GM23338 (cell line): Measurements from ENCODE around the gene CALML3. TPM values are rescaled to one million over a fixed set of nuclear protein-coding genes. Genes with fewer than 3 reads are reported as not detected.

Source experiments
- ATAC-seq: fragments of 200-7000 bp; cut with Tn5 transposase; 3 replicates; pipeline ENCODE4 v1.9.1; 2020
- DNase-seq: peaks from one replicate; pipeline ENCODE4 v3.0.0-alpha.2; 2015; ENCODE audit warnings: low spot score
- H2AFZ ChIP-seq: fragments of 200-600 bp; sonication (generic); 2 replicates; pipeline ENCODE4 v1.8.0; 2016; ENCODE audit warnings: antibody characterized with exemption, mild to moderate bottlenecking, moderate library complexity
- H3F3A ChIP-seq: fragments of 200-600 bp; sonication (generic); replicated peaks from 2 replicates; pipeline ENCODE4 v1.8.0; 2017; ENCODE audit warnings: antibody characterized with exemption, mixed run types, low read depth
- H3K27ac ChIP-seq: fragments of 200-600 bp; sonication (generic); 2 replicates; pipeline ENCODE4 v1.6.1; 2016; ENCODE audit warnings: low read depth
- H3K27me3 ChIP-seq: fragments of 200-600 bp; sonication (generic); 2 replicates; pipeline ENCODE4 v1.8.0; 2016; ENCODE audit warnings: mild to moderate bottlenecking, mixed run types, moderate library complexity; ENCODE audit not compliant: insufficient read depth
- H3K36me3 ChIP-seq: fragments of 200-600 bp; sonication (generic); 2 replicates; pipeline ENCODE4 v1.8.0; 2016; ENCODE audit warnings: mild to moderate bottlenecking; ENCODE audit not compliant: insufficient read depth
- H3K4me1 ChIP-seq: fragments of 200-600 bp; sonication (generic); 2 replicates; pipeline ENCODE4 v1.8.0; 2016; ENCODE audit warnings: mild to moderate bottlenecking, moderate library complexity; ENCODE audit not compliant: insufficient read depth
- H3K4me2 ChIP-seq: fragments of 200-600 bp; sonication (generic); 2 replicates; pipeline ENCODE4 v1.7.1; 2017; ENCODE audit warnings: mixed run types
- H3K4me3 ChIP-seq: fragments of 200-600 bp; sonication (generic); 2 replicates; pipeline ENCODE4 v1.6.1; 2016; ENCODE audit warnings: mixed run types
- H3K79me2 ChIP-seq: fragments of 200-600 bp; sonication (generic); replicated peaks from 2 replicates; pipeline ENCODE4 v1.8.0; 2017; ENCODE audit warnings: mild to moderate bottlenecking; ENCODE audit not compliant: insufficient read depth
- H3K9me2 ChIP-seq: fragments of 200-600 bp; sonication (generic); 2 replicates; pipeline ENCODE4 v1.8.0; 2017; ENCODE audit not compliant: insufficient read depth
- H4K20me1 ChIP-seq: fragments of 200-600 bp; sonication (generic); replicated peaks from 2 replicates; pipeline ENCODE4 v1.8.0; 2017; ENCODE audit warnings: mild to moderate bottlenecking; ENCODE audit not compliant: insufficient read depth
- H3K27ac Mint-ChIP-seq: 2 replicates; pipeline ENCODE4 v1.8.0; 2020; ENCODE audit warnings: inconsistent platforms, mild to moderate bottlenecking, moderate library complexity, mixed read lengths
- H3K27me3 Mint-ChIP-seq: 3 replicates; pipeline ENCODE4 v1.8.0; 2022; ENCODE audit warnings: low read depth, mild to moderate bottlenecking, moderate library complexity, mixed read lengths, inconsistent platforms; ENCODE audit not compliant: insufficient read depth, poor library complexity
- H3K36me3 Mint-ChIP-seq: 3 replicates; pipeline ENCODE4 v1.8.0; 2021; ENCODE audit warnings: low read depth, mild to moderate bottlenecking, inconsistent platforms, moderate library complexity, mixed read lengths
- H3K4me1 Mint-ChIP-seq: 3 replicates; pipeline ENCODE4 v1.8.0; 2020; ENCODE audit warnings: mild to moderate bottlenecking, inconsistent platforms, mixed read lengths
- H3K4me3 Mint-ChIP-seq: 3 replicates; pipeline ENCODE4 v1.8.0; 2021; ENCODE audit warnings: moderate library complexity, mild to moderate bottlenecking, inconsistent platforms, mixed read lengths
- H3K9me3 Mint-ChIP-seq: 3 replicates; pipeline ENCODE4 v1.8.0; 2020; ENCODE audit warnings: moderate library complexity, mild to moderate bottlenecking, inconsistent platforms, mixed read lengths
- CREB1 ChIP-seq: fragments of 250-450 bp; sonication (Bioruptor Pico); IDR thresholded peaks from 2 replicates; pipeline ENCODE4 v1.5.0; 2020; ENCODE audit warnings: low read depth, mild to moderate bottlenecking, moderate library complexity
- POLR2AphosphoS5 ChIP-seq: IDR thresholded peaks from 2 replicates; pipeline ENCODE4 v1.6.1; 2016; ENCODE audit warnings: antibody characterized with exemption, low read depth
- STAT1 ChIP-seq: IDR thresholded peaks from one replicate; pipeline ENCODE4 v1.6.1; 2016; ENCODE audit warnings: antibody characterized with exemption; ENCODE audit not compliant: unreplicated experiment
- ZNF114 ChIP-seq: fragments of 250-450 bp; sonication (Bioruptor Pico); IDR thresholded peaks from 2 replicates; pipeline ENCODE4 v1.5.0; 2020; ENCODE audit warnings: mild to moderate bottlenecking, moderate library complexity
- polyA plus RNA-seq: library from polyadenylated mRNA; unstranded; fragments of >200 nt; fragmentation: Nextera tagmentation; extraction: Ambion mirVana; gene quantifications from 2 replicates; pipeline ENCODE4 v1.2.1, GENCODE V29; 2016
- total RNA-seq: library from RNA; depleted of rRNA; stranded (reverse); fragments of >200 nt; shearing (Covaris generic); gene quantifications from 2 replicates; pipeline ENCODE4 v1.2.3, GENCODE V29; 2014
- TF ChIP-seq, protein P1 (sequence below): fragments of 250-450 bp; sonication (Bioruptor Pico); IDR thresholded peaks from 2 replicates; pipeline ENCODE4 v1.5.0; 2020; ENCODE audit warnings: mild to moderate bottlenecking, moderate library complexity

The CALML3 gene
- total and polyA plus RNA-seq, 2 experiments from 2014 or later: not detected

DNA sequence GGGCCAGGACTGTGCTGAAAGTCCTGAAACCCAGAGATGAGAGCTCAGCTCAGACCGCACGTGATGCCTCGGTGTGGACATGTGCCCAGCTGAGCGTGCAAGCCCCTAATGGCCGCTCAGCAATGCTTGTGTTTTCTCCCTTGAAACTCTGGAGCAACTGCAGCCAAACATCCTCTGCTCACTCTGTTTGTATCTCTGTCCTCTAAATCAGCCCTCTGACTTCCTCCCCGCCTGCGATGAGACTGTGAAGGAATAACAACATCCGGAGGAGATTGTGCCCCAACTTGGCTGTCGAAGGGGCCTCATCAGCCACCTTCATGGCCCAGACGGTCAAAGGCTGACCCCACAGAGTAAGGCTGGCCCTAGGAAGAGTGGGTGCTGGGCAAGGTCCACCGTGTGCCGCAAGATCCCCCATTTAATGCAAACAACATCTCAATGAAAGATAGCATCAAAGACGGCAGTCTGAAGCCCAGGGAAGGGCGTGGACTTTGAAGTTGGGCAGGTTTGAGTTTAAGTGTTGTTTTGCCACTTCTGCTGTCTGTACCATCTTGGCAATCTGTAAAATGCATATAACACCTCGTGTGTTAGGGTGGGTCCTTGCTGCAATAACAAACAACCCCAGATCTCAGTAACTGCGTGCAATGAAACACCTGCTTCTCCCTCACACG is 39.9 kb downstream of the CALML3 start (continued):
- TF ChIP-seq, protein P1, sequence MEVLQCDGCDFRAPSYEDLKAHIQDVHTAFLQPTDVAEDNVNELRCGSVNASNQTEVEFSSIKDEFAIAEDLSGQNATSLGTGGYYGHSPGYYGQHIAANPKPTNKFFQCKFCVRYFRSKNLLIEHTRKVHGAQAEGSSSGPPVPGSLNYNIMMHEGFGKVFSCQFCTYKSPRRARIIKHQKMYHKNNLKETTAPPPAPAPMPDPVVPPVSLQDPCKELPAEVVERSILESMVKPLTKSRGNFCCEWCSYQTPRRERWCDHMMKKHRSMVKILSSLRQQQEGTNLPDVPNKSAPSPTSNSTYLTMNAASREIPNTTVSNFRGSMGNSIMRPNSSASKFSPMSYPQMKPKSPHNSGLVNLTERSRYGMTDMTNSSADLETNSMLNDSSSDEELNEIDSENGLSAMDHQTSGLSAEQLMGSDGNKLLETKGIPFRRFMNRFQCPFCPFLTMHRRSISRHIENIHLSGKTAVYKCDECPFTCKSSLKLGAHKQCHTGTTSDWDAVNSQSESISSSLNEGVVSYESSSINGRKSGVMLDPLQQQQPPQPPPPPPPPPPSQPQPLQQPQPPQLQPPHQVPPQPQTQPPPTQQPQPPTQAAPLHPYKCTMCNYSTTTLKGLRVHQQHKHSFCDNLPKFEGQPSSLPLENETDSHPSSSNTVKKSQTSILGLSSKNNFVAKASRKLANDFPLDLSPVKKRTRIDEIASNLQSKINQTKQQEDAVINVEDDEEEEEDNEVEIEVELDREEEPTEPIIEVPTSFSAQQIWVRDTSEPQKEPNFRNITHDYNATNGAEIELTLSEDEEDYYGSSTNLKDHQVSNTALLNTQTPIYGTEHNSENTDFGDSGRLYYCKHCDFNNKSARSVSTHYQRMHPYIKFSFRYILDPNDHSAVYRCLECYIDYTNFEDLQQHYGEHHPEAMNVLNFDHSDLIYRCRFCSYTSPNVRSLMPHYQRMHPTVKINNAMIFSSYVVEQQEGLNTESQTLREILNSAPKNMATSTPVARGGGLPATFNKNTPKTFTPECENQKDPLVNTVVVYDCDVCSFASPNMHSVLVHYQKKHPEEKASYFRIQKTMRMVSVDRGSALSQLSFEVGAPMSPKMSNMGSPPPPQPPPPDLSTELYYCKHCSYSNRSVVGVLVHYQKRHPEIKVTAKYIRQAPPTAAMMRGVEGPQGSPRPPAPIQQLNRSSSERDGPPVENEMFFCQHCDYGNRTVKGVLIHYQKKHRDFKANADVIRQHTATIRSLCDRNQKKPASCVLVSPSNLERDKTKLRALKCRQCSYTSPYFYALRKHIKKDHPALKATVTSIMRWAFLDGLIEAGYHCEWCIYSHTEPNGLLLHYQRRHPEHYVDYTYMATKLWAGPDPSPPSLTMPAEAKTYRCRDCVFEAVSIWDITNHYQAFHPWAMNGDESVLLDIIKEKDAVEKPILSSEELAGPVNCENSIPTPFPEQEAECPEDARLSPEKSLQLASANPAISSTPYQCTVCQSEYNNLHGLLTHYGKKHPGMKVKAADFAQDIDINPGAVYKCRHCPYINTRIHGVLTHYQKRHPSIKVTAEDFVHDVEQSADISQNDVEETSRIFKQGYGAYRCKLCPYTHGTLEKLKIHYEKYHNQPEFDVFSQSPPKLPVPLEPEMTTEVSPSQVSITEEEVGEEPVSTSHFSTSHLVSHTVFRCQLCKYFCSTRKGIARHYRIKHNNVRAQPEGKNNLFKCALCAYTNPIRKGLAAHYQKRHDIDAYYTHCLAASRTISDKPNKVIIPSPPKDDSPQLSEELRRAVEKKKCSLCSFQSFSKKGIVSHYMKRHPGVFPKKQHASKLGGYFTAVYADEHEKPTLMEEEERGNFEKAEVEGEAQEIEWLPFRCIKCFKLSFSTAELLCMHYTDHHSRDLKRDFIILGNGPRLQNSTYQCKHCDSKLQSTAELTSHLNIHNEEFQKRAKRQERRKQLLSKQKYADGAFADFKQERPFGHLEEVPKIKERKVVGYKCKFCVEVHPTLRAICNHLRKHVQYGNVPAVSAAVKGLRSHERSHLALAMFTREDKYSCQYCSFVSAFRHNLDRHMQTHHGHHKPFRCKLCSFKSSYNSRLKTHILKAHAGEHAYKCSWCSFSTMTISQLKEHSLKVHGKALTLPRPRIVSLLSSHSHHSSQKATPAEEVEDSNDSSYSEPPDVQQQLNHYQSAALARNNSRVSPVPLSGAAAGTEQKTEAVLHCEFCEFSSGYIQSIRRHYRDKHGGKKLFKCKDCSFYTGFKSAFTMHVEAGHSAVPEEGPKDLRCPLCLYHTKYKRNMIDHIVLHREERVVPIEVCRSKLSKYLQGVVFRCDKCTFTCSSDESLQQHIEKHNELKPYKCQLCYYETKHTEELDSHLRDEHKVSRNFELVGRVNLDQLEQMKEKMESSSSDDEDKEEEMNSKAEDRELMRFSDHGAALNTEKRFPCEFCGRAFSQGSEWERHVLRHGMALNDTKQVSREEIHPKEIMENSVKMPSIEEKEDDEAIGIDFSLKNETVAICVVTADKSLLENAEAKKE (CRISPR knock-in tag): no peak
- TF ChIP-seq POLR2AphosphoS5: no peak
- TF ChIP-seq STAT1: no peak

DNA sequence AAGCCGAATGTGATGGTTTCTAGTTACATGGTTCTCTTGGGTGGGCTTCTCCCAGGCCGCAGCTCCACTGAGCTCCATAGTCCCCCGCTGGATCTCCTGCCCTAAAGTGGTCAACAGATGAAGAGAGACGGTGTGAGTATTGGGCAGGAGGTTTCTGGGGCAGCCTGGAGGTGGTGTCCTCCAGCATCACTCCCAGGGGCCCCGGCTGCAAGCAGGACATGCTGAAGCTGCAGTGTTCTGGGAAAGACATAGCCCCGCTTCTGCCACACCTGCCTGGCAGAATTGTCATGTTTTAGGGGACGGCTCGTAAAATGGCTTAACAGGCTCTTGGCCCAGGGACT is 40.4 kb downstream of the CALML3 start:
- Mint-ChIP-seq H3K4me3 (no peak overlapping the region), H3K27ac (no peak overlapping the region), H3K4me1 (peaks cover 10% of the 10 kb centered on the region), H3K36me3 (no peaks in the 10 kb centered on the region; the same call in 2 of the 3 replicates), H3K27me3 (peaks cover 7% of the 10 kb centered on the region), H3K9me3 (no peaks in the 10 kb centered on the region)
- H4K20me1 ChIP-seq: no peaks in the 10 kb centered on the region
- no peaks in the 10 kb centered on the region for H3K79me2 ChIP-seq
- peaks cover 1% of the 10 kb centered on the region; the same call in 1 of the 2 replicates for H3K4me1 ChIP-seq
- no peak overlapping the region for H2AFZ ChIP-seq
- no peaks in the 10 kb centered on the region for H3K27me3 ChIP-seq
- no peaks in the 10 kb centered on the region for H3F3A ChIP-seq
- no peaks in the 10 kb centered on the region for H3K9me2 ChIP-seq
- no peaks in the 10 kb centered on the region for H3K36me3 ChIP-seq
- no peak overlapping the region for H3K27ac ChIP-seq
- no peak overlapping the region for H3K4me3 ChIP-seq
- ATAC-seq (no peak), DNase-seq (no peak)
- H3K4me2 ChIP-seq: no peak overlapping the region
- TF ChIP-seq ZNF114 (CRISPR knock-in tag) (no peak), CREB1 (CRISPR knock-in tag) (no peak)
- TF ChIP-seq, protein P1 (CRISPR knock-in tag): no peak
